GM18951 (cell line): ENCODE results near the gene WWP2.
"Not testable (repeated sequence)": the region's sequence is repeated elsewhere in the genome, so short reads cannot be mapped to it uniquely, and the experiment has no call there.

Experiments used
- POLR2A ChIP-seq: IDR thresholded peaks from 4 replicates; pipeline ENCODE4 v1.6.1; 2011; ENCODE audit warnings: mild to moderate bottlenecking; ENCODE audit not compliant: insufficient read length, insufficient read depth; ENCODE audit errors: extremely low read depth
- in situ Hi-C: fragments of 300-500 bp; cut with MboI; formaldehyde crosslinking; loops from one replicate; pipeline ENCODE4 v1.12.0; 2022; ENCODE audit warnings: low sequenced_read_pairs, mixed read lengths, inconsistent platforms; ENCODE audit not compliant: unreplicated experiment

Gene WWP2

GRCh38 chr16:69834807-69835466 is 72.8 kb downstream of the WWP2 start:
- TF ChIP-seq POLR2A = no peak
- in situ Hi-C loops = no loop called here

- TF ChIP-seq POLR2A = no peak
- in situ Hi-C loops = no loop called here
Observed at GRCh38 chr16:69836257-69836656, 74.1 kb downstream of the WWP2 start.

GRCh38 chr16:69837380-69837779 is 75.2 kb downstream of the WWP2 start:
- no peak for TF ChIP-seq POLR2A
- in situ Hi-C loops = no loop called here

- TF ChIP-seq POLR2A = no peak
- in situ Hi-C loops = no loop called here
Observed at GRCh38 chr16:69838489-69838888, 76.4 kb downstream of the WWP2 start.

- TF ChIP-seq POLR2A = no peak
- in situ Hi-C loops = no loop called here
Observed at GRCh38 chr16:69839240-69839688, 77.1 kb downstream of the WWP2 start.

GRCh38 chr16:69839798-69840409 is 77.8 kb downstream of the WWP2 start:
- in situ Hi-C loops = no loop called here

GRCh38 chr16:69840975-69841374 is 78.8 kb downstream of the WWP2 start:
- in situ Hi-C loops = no loop called here

More at GRCh38 chr16:69839798-69840409, 77.8 kb downstream of the WWP2 start:
- no peak for TF ChIP-seq POLR2A

GRCh38 chr16:69844441-69844840 is 82.3 kb downstream of the WWP2 start:
- no peak for TF ChIP-seq POLR2A
- in situ Hi-C loops = no loop called here

More at GRCh38 chr16:69840975-69841374, 78.8 kb downstream of the WWP2 start:
- TF ChIP-seq POLR2A = no peak

- no peak for TF ChIP-seq POLR2A
- in situ Hi-C loops = no loop called here
Observed at GRCh38 chr16:69845181-69845580, 83.0 kb downstream of the WWP2 start.

- no peak for TF ChIP-seq POLR2A
- in situ Hi-C loops = no loop called here
Observed at GRCh38 chr16:69847643-69848042, 85.5 kb downstream of the WWP2 start.

GRCh38 chr16:69848637-69849545 is 86.8 kb downstream of the WWP2 start:
- no peak for TF ChIP-seq POLR2A
- in situ Hi-C loops = no loop called here

GRCh38 chr16:69851491-69852240 is 89.5 kb downstream of the WWP2 start:
- no peak for TF ChIP-seq POLR2A
- in situ Hi-C loops = no loop called here

GRCh38 chr16:69852815-69853214 is 90.7 kb downstream of the WWP2 start:
- no peak for TF ChIP-seq POLR2A
- in situ Hi-C loops = no loop called here

GRCh38 chr16:69853481-69853880 is 91.3 kb downstream of the WWP2 start:
- in situ Hi-C loops = no loop called here
- TF ChIP-seq POLR2A = no peak

GRCh38 chr16:69854776-69855175 is 92.6 kb downstream of the WWP2 start:
- in situ Hi-C loops = not testable (repeated sequence)
